Prostate gland (tissue), 2 donors: ENCODE measurements around the gene PUS10.

Experiments
- CTCF ChIP-seq, 4 experiments: fragments of 200-600 bp in 2 of 4; fragments of 450-650 bp in 2 of 4; sonication (generic) in 2 of 4; IDR thresholded peaks; 1 replicate in 3 of 4; 2 replicates in 1 of 4; pipeline ENCODE4 v1.5.1; 2016 to 2019; ENCODE audit warnings: antibody characterized with exemption in 4 of 4, mild to moderate bottlenecking in 2 of 4, moderate library complexity in 2 of 4
- POLR2A ChIP-seq: fragments of 450-650 bp; IDR thresholded peaks from one replicate; pipeline ENCODE4 v1.6.1; 2016; ENCODE audit warnings: antibody characterized with exemption, mild to moderate bottlenecking
- POLR2AphosphoS5 ChIP-seq: sonication (generic); formaldehyde crosslinking; IDR thresholded peaks from one replicate; pipeline ENCODE4 v1.6.1; 2017; ENCODE audit warnings: antibody characterized with exemption

GRCh38 chr2:60899230-60899891 is 118.7 kb downstream of the PUS10 start:
- TF ChIP-seq CTCF (IDR thresholded peaks at IDR 0.05) (no peak), POLR2AphosphoS5 (no peak), POLR2A (no peak)
